ENCODE measurements around the gene YES1.

YES1 gene

DNA sequence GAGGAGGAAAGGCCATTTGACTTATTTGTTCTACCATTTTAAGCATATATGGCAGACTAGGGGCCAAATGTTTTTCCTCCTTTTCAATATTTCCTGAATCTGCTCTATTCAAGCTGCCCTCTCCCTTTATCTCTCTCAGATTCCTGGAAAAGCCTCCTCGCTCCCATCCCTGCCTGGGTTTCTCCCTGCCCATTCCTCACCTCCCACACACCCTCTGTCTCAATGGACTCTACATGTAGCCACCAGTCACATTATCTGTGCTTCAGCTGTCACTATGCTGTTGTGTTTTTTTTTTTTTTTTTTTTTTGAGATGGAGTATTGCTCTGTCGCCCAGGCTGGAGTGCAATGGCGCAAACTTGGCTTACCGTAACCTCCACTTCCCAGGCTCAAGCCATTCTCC lies 131.7 kb downstream of the YES1 start:
- no peak for DNase-seq

DNA sequence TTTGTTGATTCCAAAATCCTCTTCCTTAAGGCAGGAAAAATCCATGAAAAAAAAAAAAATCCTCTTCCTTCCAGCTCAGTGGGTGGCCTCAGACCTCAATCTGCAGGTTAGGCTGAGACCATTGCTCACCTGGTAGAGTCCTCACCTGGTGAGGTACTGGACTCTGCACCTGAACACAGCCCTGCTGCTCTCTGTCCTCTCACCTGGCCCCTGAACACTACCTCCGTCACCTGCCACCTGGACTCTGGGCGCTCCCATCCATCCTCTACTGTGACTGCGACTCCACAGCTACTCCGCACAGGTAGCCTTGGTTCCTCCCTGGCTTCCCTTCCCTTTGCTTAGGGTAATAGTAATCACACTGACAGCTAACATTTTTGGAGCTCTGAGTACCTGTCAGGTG lies 132.5 kb downstream of the YES1 start:
- no peak for DNase-seq

GRCh38 chr18:678482-679182 lies 133.4 kb downstream of the YES1 start:
- no peak for DNase-seq

- no peak for DNase-seq
Observed at GRCh38 chr18:677951-678381, 134.1 kb downstream of the YES1 start.

- DNase-seq, result no peak
Observed at GRCh38 chr18:677145-677544, 134.9 kb downstream of the YES1 start.

- DNase-seq, result no peak
Observed at GRCh38 chr18:676736-677135, 135.3 kb downstream of the YES1 start.

GRCh38 chr18:676069-676468 lies 136.0 kb downstream of the YES1 start:
- no peak for DNase-seq

GRCh38 chr18:675307-675706 lies 136.7 kb downstream of the YES1 start:
- no peak for DNase-seq

DNA sequence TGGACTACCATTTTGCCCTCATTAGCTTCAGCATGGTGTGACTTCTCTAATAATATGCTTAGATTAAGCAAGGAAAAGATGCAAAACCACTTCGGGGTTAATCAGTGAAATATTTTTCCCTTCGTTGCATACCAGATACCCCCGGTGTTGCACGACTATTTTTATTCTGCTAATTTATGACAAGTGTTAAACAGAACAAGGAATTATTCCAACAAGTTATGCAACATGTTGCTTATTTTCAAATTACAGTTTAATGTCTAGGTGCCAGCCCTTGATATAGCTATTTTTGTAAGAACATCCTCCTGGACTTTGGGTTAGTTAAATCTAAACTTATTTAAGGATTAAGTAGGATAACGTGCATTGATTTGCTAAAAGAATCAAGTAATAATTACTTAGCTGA lies 138.3 kb downstream of the YES1 start:
- no peak for DNase-seq

DNA sequence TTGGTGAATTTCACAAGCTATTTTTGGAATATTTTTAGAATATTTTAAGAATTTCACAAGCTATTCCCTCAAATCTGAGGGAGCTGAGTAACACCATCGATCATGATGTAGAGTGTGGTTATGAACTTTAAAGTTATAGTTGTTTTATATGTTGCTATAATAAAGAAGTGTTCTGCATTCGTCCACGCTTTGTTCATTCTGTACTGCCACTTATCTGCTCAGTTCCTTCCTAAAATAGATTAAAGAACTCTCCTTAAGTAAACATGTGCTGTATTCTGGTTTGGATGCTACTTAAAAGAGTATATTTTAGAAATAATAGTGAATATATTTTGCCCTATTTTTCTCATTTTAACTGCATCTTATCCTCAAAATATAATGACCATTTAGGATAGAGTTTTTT lies 138.7 kb downstream of the YES1 start:
- DNase-seq, result no peak
